Endodermal cell (in vitro differentiated cells): Measurements from ENCODE around the gene SRD5A1. TPM values are rescaled to one million over a fixed set of nuclear protein-coding genes. Genes with fewer than 3 reads are reported as not detected.
A peak's percentile ranks its signal among the peaks of the same experiment; 100 is the strongest.

Source experiments
- DNase-seq: peaks from one replicate; pipeline ENCODE4 v3.0.0-alpha.2; 2017
- H3K27ac ChIP-seq: 2 replicates; pipeline ENCODE4 v1.5.1; 2013; ENCODE audit warnings: mild to moderate bottlenecking, low read depth, low read length, moderate library complexity
- H3K27me3 ChIP-seq: 2 replicates; pipeline ENCODE4 v1.6.1; 2013; ENCODE audit warnings: mild to moderate bottlenecking, low read length, moderate library complexity; ENCODE audit not compliant: insufficient read depth, control insufficient read depth, poor library complexity, severe bottlenecking
- H3K36me3 ChIP-seq: 2 replicates; pipeline ENCODE4 v1.7.0; 2013; ENCODE audit warnings: mild to moderate bottlenecking, low read length, moderate library complexity; ENCODE audit not compliant: control insufficient read depth, insufficient read depth
- H3K4me1 ChIP-seq: one replicate; pipeline ENCODE4 v1.7.0; 2013; ENCODE audit warnings: low read length; ENCODE audit not compliant: control insufficient read depth, insufficient read depth
- H3K4me3 ChIP-seq: 2 replicates; pipeline ENCODE4 v1.5.1; 2013; ENCODE audit warnings: mild to moderate bottlenecking, low read length, moderate library complexity
- H3K9ac ChIP-seq: 2 replicates; pipeline ENCODE4 v1.6.1; 2013; ENCODE audit warnings: mild to moderate bottlenecking, low read length, moderate library complexity; ENCODE audit not compliant: poor library complexity, severe bottlenecking; ENCODE audit errors: extremely low read depth
- H3K9me3 ChIP-seq: 2 replicates; pipeline ENCODE4 v1.6.1; 2013; ENCODE audit warnings: mild to moderate bottlenecking, low read length, moderate library complexity; ENCODE audit not compliant: control insufficient read depth
- H3K27ac Mint-ChIP-seq: 2 replicates; pipeline ENCODE4 v1.8.0; 2020; ENCODE audit warnings: mixed read lengths
- H3K27me3 Mint-ChIP-seq: 2 replicates; pipeline ENCODE4 v1.8.0; 2021; ENCODE audit warnings: mild to moderate bottlenecking, mixed read lengths; ENCODE audit not compliant: insufficient read depth
- H3K36me3 Mint-ChIP-seq: 2 replicates; pipeline ENCODE4 v1.8.0; 2020; ENCODE audit warnings: low read depth, mixed read lengths
- H3K4me1 Mint-ChIP-seq: 2 replicates; pipeline ENCODE4 v1.8.0; 2020; ENCODE audit warnings: mixed read lengths
- H3K4me3 Mint-ChIP-seq: 2 replicates; pipeline ENCODE4 v1.8.0; 2020; ENCODE audit warnings: mild to moderate bottlenecking, moderate library complexity, mixed read lengths
- H3K9me3 Mint-ChIP-seq: 2 replicates; pipeline ENCODE4 v1.8.0; 2020; ENCODE audit warnings: mild to moderate bottlenecking, mixed read lengths
- CTCF ChIP-seq: fragments of 200-600 bp; sonication (generic); conservative IDR thresholded peaks from 2 replicates; pipeline ENCODE4 v1.5.0; 2021; ENCODE audit warnings: antibody characterized with exemption, mild to moderate bottlenecking
- WGBS, 2 experiments: methylation state at CpG; one replicate each; pipeline versions ENCODE4 v1.1.5 to v1.1.7; 2013; ENCODE audit warnings: missing lambda C conversion rate in 2 of 2, mixed read lengths in 1 of 2; ENCODE audit not compliant: insufficient coverage in 1 of 2, insufficient read length in 1 of 2; 5-methylcytosine and 5-hydroxymethylcytosine counted together
- total RNA-seq, 2 donors: library from RNA; stranded (reverse); fragmentation: NEBNext Ultra II Directional in 1 of 2; extraction: Animal tissue kit (Norgen Biotek cat#: 25700) in 1 of 2; gene quantifications; 2 replicates in 1 of 2; 3 replicates in 1 of 2; pipeline ENCODE4 v1.2.1, GENCODE V29; 2021

The SRD5A1 gene
- total RNA-seq, 2 donors from 2014 or later = 15.0 to 16.2 TPM

DNA sequence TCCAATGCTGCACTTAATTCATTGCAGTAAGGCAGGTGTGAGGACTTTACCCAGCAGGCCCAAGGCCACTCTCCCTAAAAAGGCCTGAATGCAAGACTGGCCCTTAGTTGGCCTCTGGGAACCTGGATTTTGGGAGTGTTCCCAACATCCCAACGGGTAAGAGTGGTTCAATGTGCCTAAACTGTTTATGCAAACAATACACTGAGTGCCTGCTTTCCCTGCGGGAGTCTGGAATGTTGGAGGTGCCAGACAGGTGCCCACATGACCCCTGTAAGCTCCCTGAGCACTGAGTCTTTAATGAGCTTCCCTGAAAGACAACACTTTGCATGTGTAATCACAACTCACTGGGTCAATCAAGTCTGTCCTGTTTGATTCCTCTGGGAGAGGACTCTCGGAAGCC, 37.8 kb upstream of the SRD5A1 start:
- H3K27ac ChIP-seq = no peak overlapping the region
- H3K9ac ChIP-seq = peak overlapping the region; percentile 41
- H3K9me3 ChIP-seq = peaks cover 14% of the 10 kb centered on the region
- H3K4me3 ChIP-seq = no peak overlapping the region
- H3K36me3 ChIP-seq = peaks cover 36% of the 10 kb centered on the region
- peaks cover 57% of the 10 kb centered on the region for H3K36me3 Mint-ChIP-seq
- no peak overlapping the region for H3K4me3 Mint-ChIP-seq
- DNase-seq = peak; percentile 85
- peak overlapping the region; percentile 91 for H3K27ac Mint-ChIP-seq
- peaks cover 26% of the 10 kb centered on the region for H3K4me1 Mint-ChIP-seq
- H3K27me3 ChIP-seq = no peaks in the 10 kb centered on the region
- peaks cover 10% of the 10 kb centered on the region for H3K4me1 ChIP-seq
- no peaks in the 10 kb centered on the region for H3K27me3 Mint-ChIP-seq
- no peak for TF ChIP-seq CTCF
- H3K9me3 Mint-ChIP-seq = peaks cover 26% of the 10 kb centered on the region
- 66 to 68% methylated on average over 3 of the region's 3 CpGs for WGBS, 2 experiments

DNA sequence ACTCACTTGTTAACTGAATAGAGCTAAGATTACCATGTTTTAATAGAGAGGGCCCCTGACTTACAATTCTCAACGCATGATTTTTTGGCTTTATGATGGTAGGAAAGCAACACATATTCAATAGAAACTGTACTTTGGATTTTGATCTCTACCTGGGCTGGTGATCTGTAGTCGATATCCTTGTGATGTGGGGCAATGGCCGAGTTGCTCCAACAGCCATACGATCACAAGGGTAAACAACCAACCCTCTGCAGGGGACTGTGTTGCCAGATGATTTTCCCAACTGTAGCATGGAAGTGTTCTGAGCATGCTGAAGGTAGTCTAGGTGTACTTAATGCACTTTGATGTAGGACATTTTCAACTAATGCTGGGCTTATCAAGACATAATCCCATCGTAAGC, 36.9 kb upstream of the SRD5A1 start:
- H3K27me3 Mint-ChIP-seq = no peaks in the 10 kb centered on the region
- H3K4me1 Mint-ChIP-seq = peaks cover 26% of the 10 kb centered on the region
- no peak overlapping the region for H3K4me3 ChIP-seq
- H3K27me3 ChIP-seq = no peaks in the 10 kb centered on the region
- 96 to 98% methylated on average over 5 of the region's 5 CpGs for WGBS, 2 experiments
- H3K36me3 ChIP-seq = peaks cover 46% of the 10 kb centered on the region
- no peak overlapping the region for H3K4me3 Mint-ChIP-seq
- H3K9me3 Mint-ChIP-seq = peaks cover 26% of the 10 kb centered on the region
- peak; percentile 29 for DNase-seq
- H3K9ac ChIP-seq = peak overlapping the region; percentile 41
- H3K4me1 ChIP-seq = peaks cover 10% of the 10 kb centered on the region
- H3K27ac Mint-ChIP-seq = no peak overlapping the region
- H3K36me3 Mint-ChIP-seq = peaks cover 66% of the 10 kb centered on the region
- peaks cover 14% of the 10 kb centered on the region for H3K9me3 ChIP-seq
- no peak for TF ChIP-seq CTCF
- no peak overlapping the region for H3K27ac ChIP-seq

GRCh38 chr5:6597557-6597956, 35.7 kb upstream of the SRD5A1 start:
- H3K27me3 Mint-ChIP-seq = no peaks in the 10 kb centered on the region
- peaks cover 14% of the 10 kb centered on the region for H3K9me3 ChIP-seq
- peaks cover 58% of the 10 kb centered on the region for H3K36me3 ChIP-seq
- peaks cover 17% of the 10 kb centered on the region for H3K9me3 Mint-ChIP-seq
- no peak overlapping the region for H3K4me3 Mint-ChIP-seq
- no peak overlapping the region for H3K4me3 ChIP-seq
- WGBS, 2 experiments = 87% methylated on average over 6 of the region's 6 CpGs; no CpG with 5 or more reads in 1 of the 2 experiments
- no peak overlapping the region for H3K27ac Mint-ChIP-seq
- no peak for TF ChIP-seq CTCF
- peak; percentile 40 for DNase-seq
- peaks cover 77% of the 10 kb centered on the region for H3K36me3 Mint-ChIP-seq
- peaks cover 10% of the 10 kb centered on the region for H3K4me1 ChIP-seq
- no peak overlapping the region for H3K9ac ChIP-seq
- peaks cover 26% of the 10 kb centered on the region for H3K4me1 Mint-ChIP-seq
- H3K27ac ChIP-seq = no peak overlapping the region
- no peaks in the 10 kb centered on the region for H3K27me3 ChIP-seq
